Posterior vena cava (tissue), 2 donors: ENCODE measurements around the gene EIF3F. TPM values are rescaled to one million over a fixed set of nuclear protein-coding genes. Genes with fewer than 3 reads are reported as not detected.

Source experiments
- DNase-seq: peaks from one replicate; pipeline ENCODE4 v3.0.0-alpha.2; 2020; ENCODE audit warnings: low spot score
- intact Hi-C, 2 donors: fragments of 100-400 bp; cut with DNase I; formaldehyde crosslinking; loops; one replicate each; pipeline versions ENCODE4 v1.14.1 to v1.14.2; 2022 to 2023
- long read RNA-seq, 2 donors: library from polyadenylated mRNA; unstranded; transcript quantifications; one replicate each; pipeline ENCODE4 v2.0.0, GENCODE V29; 2020 to 2021
- total RNA-seq, 2 donors: library from RNA; stranded (reverse); fragmentation: NEBNext Ultra II Directional; extraction: Animal tissue kit (Norgen Biotek cat#: 25700); gene quantifications; one replicate each; pipeline ENCODE4 v1.2.1, GENCODE V29; 2021
- donor health status: DM: yes; HTN: yes; CAD: no.
- donor health status: DM: yes; HTN: yes; CAD: no.

EIF3F gene
- total RNA-seq = 100 to 1,000 TPM; 138 to 139 TPM
- long read RNA-seq, donor 1, transcript EIF3F-201 (8 exons, 1,254 nt) = major isoform, 44 of 50 reads
- long read RNA-seq, donor 1, partial matches to known transcripts = 0 of 50 reads
- long read RNA-seq, donor 1, other reads (novel, unspliced or antisense) = 5 of 50 reads
- long read RNA-seq, donor 2, transcript EIF3F-201 (8 exons, 1,254 nt) = major isoform, 499 of 510 reads
- long read RNA-seq, donor 2, partial matches to known transcripts = 5 of 510 reads
- long read RNA-seq, donor 2, other reads (novel, unspliced or antisense) = 6 of 510 reads

GRCh38 chr11:7986768-7987559 lies at the start of gene EIF3F:
Gene EIF3F (plus strand): TSS chr11:7987337. CDS start chr11:7987353, 16 bp downstream.
- intact Hi-C loops = loop anchor here in 1 of 2 donors (10.0 kb wide), 1 partner anchor 92 kb away; no protein-coding TSS in a partner anchor

GRCh38 chr11:7941146-7941545 lies 46.0 kb upstream of the EIF3F start:
- no peak for DNase-seq
- intact Hi-C loops = no loop called here

More at GRCh38 chr11:7986768-7987559, at the start of gene EIF3F:
- peak; percentile 95 for DNase-seq

DNA sequence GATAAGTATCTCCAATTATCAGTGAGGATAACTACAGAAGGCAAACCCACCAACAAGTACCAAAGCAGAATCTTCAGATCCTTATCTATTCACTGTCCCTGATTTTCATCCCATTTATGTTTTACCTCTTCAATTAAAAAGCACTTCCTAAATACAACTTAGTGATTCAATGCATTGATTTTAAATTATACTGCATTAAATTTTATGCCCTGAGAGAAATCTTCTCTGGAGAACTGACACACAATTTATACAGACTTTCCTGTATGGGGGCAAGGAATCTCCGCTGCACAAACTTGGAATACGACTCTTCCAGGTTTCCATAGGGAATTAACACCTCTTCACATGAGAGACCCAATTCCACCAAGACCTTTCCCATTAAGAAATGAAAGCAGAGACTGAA lies 45.5 kb upstream of the EIF3F start, which contains the start of gene OR10A3:
Gene OR10A3 (minus strand): TSS at position 101 of the 400 bp plus-strand sequence. CDS start 2,188 bp downstream, outside the sequence.
- intact Hi-C loops = no loop called here
- DNase-seq = no peak

GRCh38 chr11:7944123-7944522 lies 43.0 kb upstream of the EIF3F start:
- DNase-seq = no peak
- intact Hi-C loops = no loop called here

DNA sequence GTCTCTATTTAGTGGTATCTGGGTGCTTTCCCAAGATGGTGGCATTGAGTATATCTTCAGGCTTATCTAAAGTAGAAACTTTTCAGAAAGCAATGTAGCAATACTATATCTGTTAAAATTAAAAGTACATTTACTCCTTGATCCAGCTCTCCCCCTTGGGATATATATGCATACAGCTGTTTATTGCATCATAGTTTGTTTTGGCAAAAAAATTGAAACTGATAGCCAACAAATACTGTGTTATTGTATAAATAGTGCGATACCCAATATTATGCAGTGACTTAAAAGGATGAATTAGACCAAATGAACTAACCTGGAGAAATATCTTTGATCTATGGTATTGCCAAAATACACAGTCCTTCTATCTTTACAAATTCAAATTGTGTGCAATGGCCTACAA lies 37.2 kb upstream of the EIF3F start:
- intact Hi-C loops = no loop called here
- DNase-seq = no peak

DNA sequence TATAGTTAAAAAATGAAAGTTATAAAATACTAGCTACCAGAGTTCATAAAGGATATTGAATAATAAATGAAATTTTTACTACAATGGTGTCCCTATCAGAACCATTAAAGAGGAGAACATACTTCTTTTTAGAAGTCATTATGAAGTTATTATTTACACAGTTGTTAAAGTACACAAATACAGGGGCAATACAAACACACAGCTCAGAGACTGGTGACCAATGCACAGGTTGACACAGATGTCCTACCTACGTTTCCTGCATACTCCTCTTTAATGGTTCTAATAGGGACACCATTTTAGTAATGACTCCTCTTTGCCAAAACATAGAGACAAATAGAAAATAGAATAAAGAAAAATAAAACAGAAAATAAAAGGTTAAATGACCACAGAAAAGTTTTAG lies 31.9 kb upstream of the EIF3F start:
- no peak for DNase-seq
- intact Hi-C loops = no loop called here

GRCh38 chr11:7964261-7964660 lies 22.9 kb upstream of the EIF3F start:
- intact Hi-C loops = no loop called here
- no peak for DNase-seq

- DNase-seq = no peak
- intact Hi-C loops = no loop called here
These were observed 22.3 kb upstream of the EIF3F start for GRCh38 chr11:7964873-7965272.

- intact Hi-C loops = no loop called here
- DNase-seq = no peak
These were observed 21.8 kb upstream of the EIF3F start, which contains the start of gene NLRP10 for GRCh38 chr11:7965386-7965785. Gene NLRP10 (minus strand): TSS chr11:7965447. CDS start chr11:7963495, 1,952 bp downstream.

GRCh38 chr11:7967097-7967496 lies 20.0 kb upstream of the EIF3F start:
- intact Hi-C loops = no loop called here
- DNase-seq = no peak

DNA sequence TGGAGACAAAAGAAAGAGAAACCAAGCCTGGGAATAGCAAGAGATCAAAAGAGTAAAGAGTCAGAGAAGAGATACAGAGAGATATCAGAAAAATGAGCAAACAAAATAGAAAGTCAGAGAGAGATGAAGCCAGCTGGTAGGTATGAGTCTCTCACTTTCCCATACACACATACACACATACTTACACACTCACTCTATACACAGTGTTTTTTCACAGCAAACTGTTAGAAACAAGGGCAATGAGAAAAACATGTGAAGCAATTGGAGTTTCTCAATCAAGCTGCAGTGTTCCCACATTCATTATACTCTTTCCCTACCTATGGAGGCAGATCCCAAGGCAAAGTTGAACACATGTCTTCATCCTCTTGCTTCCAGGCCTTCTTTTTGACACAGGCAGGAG lies 19.3 kb upstream of the EIF3F start:
- no peak for DNase-seq
- intact Hi-C loops = no loop called here

GRCh38 chr11:7968686-7969085 lies 18.5 kb upstream of the EIF3F start:
- intact Hi-C loops = no loop called here
- DNase-seq = no peak

GRCh38 chr11:7969756-7970646 lies 17.1 kb upstream of the EIF3F start:
- intact Hi-C loops = no loop called here
- DNase-seq = no peak

GRCh38 chr11:7971846-7972245 lies 15.3 kb upstream of the EIF3F start:
- intact Hi-C loops = no loop called here
- no peak for DNase-seq

- intact Hi-C loops = no loop called here
- no peak for DNase-seq
These were observed 14.1 kb upstream of the EIF3F start for GRCh38 chr11:7973011-7973410.

- DNase-seq = no peak
- intact Hi-C loops = no loop called here
These were observed 12.5 kb upstream of the EIF3F start for GRCh38 chr11:7974668-7975067.

DNA sequence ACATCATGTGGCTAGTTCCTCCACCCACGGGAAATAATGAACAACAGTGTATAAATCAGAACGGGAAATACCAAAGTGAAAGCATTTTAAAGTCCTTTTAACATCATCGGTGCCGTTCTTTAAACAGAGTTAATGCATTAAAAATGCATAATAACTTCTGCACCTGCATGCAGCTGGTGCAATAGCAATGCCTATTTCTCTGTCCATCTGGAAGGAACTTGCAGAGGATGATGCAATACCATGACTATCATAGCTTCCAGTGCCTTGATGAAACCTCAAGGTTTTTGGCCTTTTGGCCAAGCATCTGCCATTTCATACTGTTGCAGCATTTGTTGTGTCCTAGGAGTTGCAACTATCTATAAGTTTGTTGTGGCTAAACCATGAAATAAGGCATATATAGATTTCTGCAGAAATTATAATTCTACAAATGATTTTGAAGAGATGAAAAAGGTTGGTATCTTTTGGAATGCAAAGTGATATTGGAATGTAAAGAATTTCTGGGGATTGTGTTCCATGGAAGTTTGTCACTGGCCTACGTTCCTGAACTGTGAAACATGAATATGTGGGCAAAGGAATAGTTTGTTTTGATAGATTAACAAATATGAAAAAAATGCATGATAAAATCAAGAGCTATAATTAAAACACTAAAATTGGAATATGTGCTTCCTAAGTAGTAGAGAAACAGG lies 9.8 kb upstream of the EIF3F start:
- no peak for DNase-seq
- intact Hi-C loops = no loop called here

GRCh38 chr11:7981619-7982157 lies 5.4 kb upstream of the EIF3F start:
- intact Hi-C loops = loop anchor here in 1 of 2 donors (10.0 kb wide), 1 partner anchor 87 kb away; no protein-coding TSS in a partner anchor

More at GRCh38 chr11:7981619-7982157, 5.4 kb upstream of the EIF3F start:
- DNase-seq = no peak
